IPS DF 6.9 (cell line): ENCODE measurements around the gene KRTAP10-9.

Source experiments
- DNase-seq: peaks from one replicate; pipeline ENCODE4 v3.0.0-alpha.2; 2013; ENCODE audit warnings: low read depth, low spot score
- H3K27ac ChIP-seq: one replicate; pipeline ENCODE4 v1.5.1; 2013; ENCODE audit warnings: low read length, control low read depth
- H3K27me3 ChIP-seq: 2 replicates; pipeline ENCODE4 v1.6.1; 2013; ENCODE audit warnings: mild to moderate bottlenecking, low read length; ENCODE audit not compliant: control insufficient read depth, insufficient read depth
- H3K36me3 ChIP-seq: 2 replicates; pipeline ENCODE4 v1.6.1; 2013; ENCODE audit warnings: low read length; ENCODE audit not compliant: control insufficient read depth, insufficient read depth
- H3K4me1 ChIP-seq: 2 replicates; pipeline ENCODE4 v1.6.1; 2013; ENCODE audit warnings: low read length; ENCODE audit not compliant: control insufficient read depth, insufficient read depth
- H3K4me3 ChIP-seq: 2 replicates; pipeline ENCODE4 v1.5.1; 2013; ENCODE audit warnings: mild to moderate bottlenecking, low read length
- H3K9me3 ChIP-seq: 2 replicates; pipeline ENCODE4 v1.6.1; 2013; ENCODE audit warnings: low read length, inconsistent platforms; ENCODE audit not compliant: control insufficient read depth, insufficient read depth
- WGBS: extraction: QIAGEN DNeasy Blood & Tissue Kit; methylation state at CpG from one replicate; pipeline ENCODE4 v1.1.7; 2013; ENCODE audit warnings: mixed read lengths, missing lambda C conversion rate; ENCODE audit not compliant: insufficient read length, insufficient coverage; 5-methylcytosine and 5-hydroxymethylcytosine counted together

KRTAP10-9 gene

GRCh38 chr21:44664691-44665090, 37.8 kb downstream of the KRTAP10-9 start:
- no CpG with 5 or more reads among the region's 5 CpGs for WGBS
- Histone ChIP-seq H3K9me3 (no peaks in the 10 kb centered on the region), H3K4me3 (no peak overlapping the region), H3K27me3 (no peaks in the 10 kb centered on the region), H3K27ac (no peak overlapping the region), H3K4me1 (no peaks in the 10 kb centered on the region; the same call in 1 of the 2 replicates), H3K36me3 (no peaks in the 10 kb centered on the region)
- no peak for DNase-seq

- no peaks in the 10 kb centered on the region for H3K27me3 ChIP-seq
- no peak for DNase-seq
Observed at GRCh38 chr21:44666401-44667320, 39.8 kb downstream of the KRTAP10-9 start, which contains the start of gene KRTAP12-2. TSS of gene KRTAP12-2 (minus strand) at chr21:44666927. CDS start at chr21:44666886, 41 bp downstream.

GRCh38 chr21:44667612-44668011, 40.7 kb downstream of the KRTAP10-9 start:
- WGBS, result no CpG with 5 or more reads among the region's 1 CpG
- H3K9me3 ChIP-seq, result peaks cover 3% of the 10 kb centered on the region; the same call in 1 of the 2 replicates

More at GRCh38 chr21:44666401-44667320, 39.8 kb downstream of the KRTAP10-9 start, which contains the start of gene KRTAP12-2:
- Histone ChIP-seq H3K27ac (no peak within 1 kb of the TSS), H3K4me1 (no peaks in the 10 kb centered on the region; the same call in 1 of the 2 replicates), H3K4me3 (no peak within 1 kb of the TSS), H3K9me3 (peaks cover 3% of the 10 kb centered on the region; the same call in 1 of the 2 replicates), H3K36me3 (no peaks in the 10 kb centered on the region)
- no CpG with 5 or more reads among the region's 19 CpGs for WGBS

GRCh38 chr21:44670642-44671432, 43.9 kb downstream of the KRTAP10-9 start:
- H3K9me3 ChIP-seq, result peaks cover 3% of the 10 kb centered on the region; the same call in 1 of the 2 replicates
- H3K4me1 ChIP-seq, result no peaks in the 10 kb centered on the region; the same call in 1 of the 2 replicates
- WGBS, result no CpG with 5 or more reads among the region's 3 CpGs
- no peaks in the 10 kb centered on the region for H3K36me3 ChIP-seq
- no peaks in the 10 kb centered on the region for H3K27me3 ChIP-seq
- no peak overlapping the region for H3K27ac ChIP-seq
- no peak for DNase-seq
- H3K4me3 ChIP-seq, result no peak overlapping the region

More at GRCh38 chr21:44667612-44668011, 40.7 kb downstream of the KRTAP10-9 start:
- no peaks in the 10 kb centered on the region for H3K27me3 ChIP-seq
- H3K4me1 ChIP-seq, result no peaks in the 10 kb centered on the region; the same call in 1 of the 2 replicates
- DNase-seq, result no peak
- H3K4me3 ChIP-seq, result no peak overlapping the region
- H3K27ac ChIP-seq, result no peak overlapping the region
- H3K36me3 ChIP-seq, result no peaks in the 10 kb centered on the region

GRCh38 chr21:44671911-44672310, 45.0 kb downstream of the KRTAP10-9 start:
- no CpG with 5 or more reads among the region's 1 CpG for WGBS

GRCh38 chr21:44677881-44678280, 51.0 kb downstream of the KRTAP10-9 start:
- H3K36me3 ChIP-seq, result no peaks in the 10 kb centered on the region
- no peaks in the 10 kb centered on the region for H3K4me1 ChIP-seq
- no peak overlapping the region for H3K27ac ChIP-seq
- no CpG with 5 or more reads among the region's 13 CpGs for WGBS
- H3K9me3 ChIP-seq, result no peaks in the 10 kb centered on the region
- no peak for DNase-seq
- H3K27me3 ChIP-seq, result no peaks in the 10 kb centered on the region
- no peak overlapping the region for H3K4me3 ChIP-seq

More at GRCh38 chr21:44671911-44672310, 45.0 kb downstream of the KRTAP10-9 start:
- no peaks in the 10 kb centered on the region for H3K27me3 ChIP-seq
- DNase-seq, result no peak
- H3K9me3 ChIP-seq, result peaks cover 3% of the 10 kb centered on the region; the same call in 1 of the 2 replicates
- H3K27ac ChIP-seq, result no peak overlapping the region
- H3K4me1 ChIP-seq, result no peaks in the 10 kb centered on the region
- H3K36me3 ChIP-seq, result no peaks in the 10 kb centered on the region
- H3K4me3 ChIP-seq, result no peak overlapping the region
